Memory B cell (primary cell): Measurements from ENCODE around the gene STK39.

Experiments used
- ATAC-seq: fragments of 150-1000 bp; cut with Tn5 transposase; 2 replicates; pipeline ENCODE4 v1.10.0; 2021; ENCODE audit warnings: low read depth, mild to moderate bottlenecking, moderate library complexity
- DNase-seq, 2 donors: peaks; one replicate each; pipeline ENCODE4 v3.0.0; 2022; ENCODE audit warnings: low spot score in 2 of 2
- H3K27ac Mint-ChIP-seq: one replicate; pipeline ENCODE4 v1.8.0; 2022; ENCODE audit warnings: mild to moderate bottlenecking, moderate library complexity, mixed read lengths
- H3K27me3 Mint-ChIP-seq: one replicate; pipeline ENCODE4 v1.8.0; 2022; ENCODE audit warnings: mixed read lengths
- H3K36me3 Mint-ChIP-seq: one replicate; pipeline ENCODE4 v1.8.0; 2022; ENCODE audit warnings: mild to moderate bottlenecking, mixed read lengths
- H3K4me1 Mint-ChIP-seq: one replicate; pipeline ENCODE4 v1.8.0; 2022; ENCODE audit warnings: mixed read lengths
- H3K4me3 Mint-ChIP-seq: one replicate; pipeline ENCODE4 v1.8.0; 2022; ENCODE audit warnings: mild to moderate bottlenecking, moderate library complexity, mixed read lengths
- H3K9me3 Mint-ChIP-seq: one replicate; pipeline ENCODE4 v1.8.0; 2022; ENCODE audit warnings: mixed read lengths

STK39 gene

GRCh38 chr2:168210895-168211570, 36.4 kb downstream of the STK39 start:
- Mint-ChIP-seq H3K9me3 (peaks cover 2% of the 10 kb centered on the region), H3K27me3 (no peaks in the 10 kb centered on the region), H3K27ac (peak overlapping the region; percentile 10), H3K4me1 (peaks cover 44% of the 10 kb centered on the region), H3K36me3 (peaks cover 2% of the 10 kb centered on the region), H3K4me3 (peak overlapping the region; percentile 74)
- ATAC-seq (peak; percentile 82), DNase-seq (no peak)

GRCh38 chr2:168210216-168210894, 37.0 kb downstream of the STK39 start:
- peaks cover 44% of the 10 kb centered on the region for H3K4me1 Mint-ChIP-seq
- peaks cover 2% of the 10 kb centered on the region for H3K36me3 Mint-ChIP-seq

GRCh38 chr2:168208652-168209051, 38.7 kb downstream of the STK39 start:
- peaks cover 42% of the 10 kb centered on the region for H3K4me1 Mint-ChIP-seq
- peaks cover 2% of the 10 kb centered on the region for H3K9me3 Mint-ChIP-seq
- peaks cover 2% of the 10 kb centered on the region for H3K36me3 Mint-ChIP-seq
- DNase-seq (no peak), ATAC-seq (no peak)
- no peak overlapping the region for H3K27ac Mint-ChIP-seq
- no peaks in the 10 kb centered on the region for H3K27me3 Mint-ChIP-seq
- no peak overlapping the region for H3K4me3 Mint-ChIP-seq

More at GRCh38 chr2:168210216-168210894, 37.0 kb downstream of the STK39 start:
- Mint-ChIP-seq H3K4me3 (peak overlapping the region; percentile 63), H3K27me3 (no peaks in the 10 kb centered on the region), H3K9me3 (peaks cover 2% of the 10 kb centered on the region), H3K27ac (peak overlapping the region; percentile 10)
- DNase-seq (no peak), ATAC-seq (no peak)

- no peak overlapping the region for H3K4me3 Mint-ChIP-seq
- no peak for DNase-seq
- no peaks in the 10 kb centered on the region for H3K27me3 Mint-ChIP-seq
- no peak overlapping the region for H3K27ac Mint-ChIP-seq
- no peak for ATAC-seq
- peaks cover 39% of the 10 kb centered on the region for H3K4me1 Mint-ChIP-seq
- peaks cover 2% of the 10 kb centered on the region for H3K9me3 Mint-ChIP-seq
- H3K36me3 Mint-ChIP-seq, result peaks cover 2% of the 10 kb centered on the region
These were observed 39.5 kb downstream of the STK39 start for GRCh38 chr2:168207851-168208250.

- Mint-ChIP-seq H3K9me3 (peaks cover 2% of the 10 kb centered on the region), H3K4me1 (peaks cover 24% of the 10 kb centered on the region), H3K27me3 (no peaks in the 10 kb centered on the region), H3K4me3 (no peak overlapping the region), H3K27ac (no peak overlapping the region), H3K36me3 (peaks cover 2% of the 10 kb centered on the region)
- no peak for ATAC-seq
- DNase-seq, result no peak
These were observed 43.4 kb downstream of the STK39 start for GRCh38 chr2:168203762-168204693.

- peaks cover under 1% of the 10 kb centered on the region for H3K36me3 Mint-ChIP-seq
- H3K4me1 Mint-ChIP-seq, result peaks cover 14% of the 10 kb centered on the region
- DNase-seq (no peak), ATAC-seq (no peak)
- no peak overlapping the region for H3K4me3 Mint-ChIP-seq
- H3K27ac Mint-ChIP-seq, result no peak overlapping the region
- H3K9me3 Mint-ChIP-seq, result no peaks in the 10 kb centered on the region
- H3K27me3 Mint-ChIP-seq, result no peaks in the 10 kb centered on the region
These were observed 45.7 kb downstream of the STK39 start for GRCh38 chr2:168201584-168202116.

- H3K4me1 Mint-ChIP-seq, result peaks cover 16% of the 10 kb centered on the region
- H3K27me3 Mint-ChIP-seq, result no peaks in the 10 kb centered on the region
- H3K4me3 Mint-ChIP-seq, result no peak overlapping the region
- DNase-seq (no peak), ATAC-seq (no peak)
- no peaks in the 10 kb centered on the region for H3K9me3 Mint-ChIP-seq
- H3K27ac Mint-ChIP-seq, result no peak overlapping the region
- H3K36me3 Mint-ChIP-seq, result peaks cover 2% of the 10 kb centered on the region
These were observed 46.3 kb downstream of the STK39 start for GRCh38 chr2:168200930-168201583.

- DNase-seq (no peak), ATAC-seq (no peak)
- Mint-ChIP-seq H3K4me1 (peaks cover 26% of the 10 kb centered on the region), H3K27me3 (no peaks in the 10 kb centered on the region), H3K27ac (no peak overlapping the region), H3K4me3 (no peak overlapping the region), H3K9me3 (no peaks in the 10 kb centered on the region), H3K36me3 (peaks cover 2% of the 10 kb centered on the region)
These were observed 48.8 kb downstream of the STK39 start for GRCh38 chr2:168198476-168199207.

GRCh38 chr2:168196764-168197180, 50.6 kb downstream of the STK39 start:
- Mint-ChIP-seq H3K4me3 (no peak overlapping the region), H3K4me1 (peaks cover 39% of the 10 kb centered on the region), H3K27ac (no peak overlapping the region)

GRCh38 chr2:168194784-168195522, 52.4 kb downstream of the STK39 start:
- H3K4me1 Mint-ChIP-seq, result peaks cover 30% of the 10 kb centered on the region
- DNase-seq (peak; percentile 7 to 11), ATAC-seq (peak; percentile 64)
- no peaks in the 10 kb centered on the region for H3K9me3 Mint-ChIP-seq
- peak overlapping the region; percentile 78 for H3K27ac Mint-ChIP-seq
- peaks cover 2% of the 10 kb centered on the region for H3K36me3 Mint-ChIP-seq
- H3K4me3 Mint-ChIP-seq, result peak overlapping the region; percentile 49
- no peaks in the 10 kb centered on the region for H3K27me3 Mint-ChIP-seq

More at GRCh38 chr2:168196764-168197180, 50.6 kb downstream of the STK39 start:
- peaks cover 2% of the 10 kb centered on the region for H3K36me3 Mint-ChIP-seq
- H3K9me3 Mint-ChIP-seq, result no peaks in the 10 kb centered on the region
- ATAC-seq (no peak), DNase-seq (no peak)
- no peaks in the 10 kb centered on the region for H3K27me3 Mint-ChIP-seq

GRCh38 chr2:168192839-168193616, 54.4 kb downstream of the STK39 start:
- Mint-ChIP-seq H3K36me3 (peaks cover 2% of the 10 kb centered on the region), H3K4me3 (peak overlapping the region; percentile 58), H3K9me3 (no peaks in the 10 kb centered on the region), H3K27me3 (no peaks in the 10 kb centered on the region), H3K4me1 (peaks cover 32% of the 10 kb centered on the region), H3K27ac (peak overlapping the region; percentile 22)
- ATAC-seq (peak; percentile 85), DNase-seq (peak in 1 of 2 donors; percentile 12)
